Progenitor cell of endocrine pancreas (in vitro differentiated cells): ENCODE measurements around the gene UNC119. TPM values are rescaled to one million over a fixed set of nuclear protein-coding genes. Genes with fewer than 3 reads are reported as not detected.

Experiments
- DNase-seq: peaks from one replicate; pipeline ENCODE4 v3.0.0; 2021; ENCODE audit warnings: low spot score; ENCODE audit not compliant: unreplicated experiment
- H3K27ac Mint-ChIP-seq: 2 replicates; pipeline ENCODE4 v1.8.0; 2021; ENCODE audit warnings: mild to moderate bottlenecking, moderate library complexity, mixed read lengths
- H3K27me3 Mint-ChIP-seq: 2 replicates; pipeline ENCODE4 v1.8.0; 2021; ENCODE audit warnings: mixed read lengths
- H3K36me3 Mint-ChIP-seq: 2 replicates; pipeline ENCODE4 v1.8.0; 2022; ENCODE audit warnings: mixed read lengths; ENCODE audit not compliant: insufficient read depth
- H3K4me1 Mint-ChIP-seq: 2 replicates; pipeline ENCODE4 v1.8.0; 2021; ENCODE audit warnings: low read depth, mixed read lengths
- H3K4me3 Mint-ChIP-seq: 2 replicates; pipeline ENCODE4 v1.8.0; 2021; ENCODE audit warnings: low read depth, mild to moderate bottlenecking, moderate library complexity, mixed read lengths
- H3K9me3 Mint-ChIP-seq: 2 replicates; pipeline ENCODE4 v1.8.0; 2021; ENCODE audit warnings: low read depth, mixed read lengths
- total RNA-seq: library from RNA; stranded (reverse); gene quantifications from 2 replicates; pipeline ENCODE4 v1.2.1, GENCODE V29; 2021
- TF ChIP-seq, protein P1 (sequence below): fragments of 200-600 bp; sonication (generic); IDR thresholded peaks from one replicate; pipeline ENCODE4 v1.5.0; 2021; ENCODE audit warnings: antibody characterized with exemption, mild to moderate bottlenecking; ENCODE audit not compliant: unreplicated experiment

The UNC119 gene
- total RNA-seq, 1 donor from 2014 or later = 46.7 TPM

DNA sequence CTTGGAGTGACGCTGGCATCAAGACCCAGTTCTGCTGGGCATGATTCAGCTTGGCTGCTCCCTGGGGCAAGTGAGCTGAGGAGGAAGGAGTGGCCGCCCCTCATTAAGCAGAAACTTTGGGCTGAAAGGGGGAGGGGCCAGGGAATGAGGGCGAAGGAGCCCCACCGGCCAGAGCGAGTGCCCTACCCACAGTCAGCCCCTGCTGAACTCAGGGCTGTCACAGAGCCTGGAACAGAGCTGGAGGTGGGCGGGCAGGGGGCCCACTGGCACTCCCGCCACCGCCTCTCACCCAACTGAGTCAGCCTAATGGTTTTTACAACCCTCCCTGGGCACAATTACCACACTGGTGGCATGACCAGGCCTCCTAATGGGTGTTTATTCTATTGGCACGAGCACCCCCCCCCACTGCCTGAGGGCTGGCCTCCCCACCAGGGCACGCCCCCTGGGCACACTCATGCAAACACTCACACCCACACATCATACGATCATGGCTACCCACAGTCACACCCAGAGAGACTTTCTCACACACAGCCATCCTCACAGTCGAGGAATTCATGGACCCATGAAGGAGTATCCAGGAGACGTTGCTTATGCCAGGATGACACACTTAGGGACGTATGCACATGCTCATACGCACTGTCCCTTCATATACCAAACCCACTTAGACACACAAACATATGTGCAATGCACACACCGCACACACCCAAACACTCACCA lies 19.2 kb downstream of the UNC119 start:
- Mint-ChIP-seq H3K36me3 (no peaks in the 10 kb centered on the region), H3K27ac (no peak overlapping the region), H3K4me3 (no peak overlapping the region), H3K9me3 (no peaks in the 10 kb centered on the region), H3K4me1 (no peaks in the 10 kb centered on the region), H3K27me3 (peaks cover 15% of the 10 kb centered on the region)
- DNase-seq = no peak
- TF ChIP-seq, protein P1, sequence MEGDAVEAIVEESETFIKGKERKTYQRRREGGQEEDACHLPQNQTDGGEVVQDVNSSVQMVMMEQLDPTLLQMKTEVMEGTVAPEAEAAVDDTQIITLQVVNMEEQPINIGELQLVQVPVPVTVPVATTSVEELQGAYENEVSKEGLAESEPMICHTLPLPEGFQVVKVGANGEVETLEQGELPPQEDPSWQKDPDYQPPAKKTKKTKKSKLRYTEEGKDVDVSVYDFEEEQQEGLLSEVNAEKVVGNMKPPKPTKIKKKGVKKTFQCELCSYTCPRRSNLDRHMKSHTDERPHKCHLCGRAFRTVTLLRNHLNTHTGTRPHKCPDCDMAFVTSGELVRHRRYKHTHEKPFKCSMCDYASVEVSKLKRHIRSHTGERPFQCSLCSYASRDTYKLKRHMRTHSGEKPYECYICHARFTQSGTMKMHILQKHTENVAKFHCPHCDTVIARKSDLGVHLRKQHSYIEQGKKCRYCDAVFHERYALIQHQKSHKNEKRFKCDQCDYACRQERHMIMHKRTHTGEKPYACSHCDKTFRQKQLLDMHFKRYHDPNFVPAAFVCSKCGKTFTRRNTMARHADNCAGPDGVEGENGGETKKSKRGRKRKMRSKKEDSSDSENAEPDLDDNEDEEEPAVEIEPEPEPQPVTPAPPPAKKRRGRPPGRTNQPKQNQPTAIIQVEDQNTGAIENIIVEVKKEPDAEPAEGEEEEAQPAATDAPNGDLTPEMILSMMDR = no peak

DNA sequence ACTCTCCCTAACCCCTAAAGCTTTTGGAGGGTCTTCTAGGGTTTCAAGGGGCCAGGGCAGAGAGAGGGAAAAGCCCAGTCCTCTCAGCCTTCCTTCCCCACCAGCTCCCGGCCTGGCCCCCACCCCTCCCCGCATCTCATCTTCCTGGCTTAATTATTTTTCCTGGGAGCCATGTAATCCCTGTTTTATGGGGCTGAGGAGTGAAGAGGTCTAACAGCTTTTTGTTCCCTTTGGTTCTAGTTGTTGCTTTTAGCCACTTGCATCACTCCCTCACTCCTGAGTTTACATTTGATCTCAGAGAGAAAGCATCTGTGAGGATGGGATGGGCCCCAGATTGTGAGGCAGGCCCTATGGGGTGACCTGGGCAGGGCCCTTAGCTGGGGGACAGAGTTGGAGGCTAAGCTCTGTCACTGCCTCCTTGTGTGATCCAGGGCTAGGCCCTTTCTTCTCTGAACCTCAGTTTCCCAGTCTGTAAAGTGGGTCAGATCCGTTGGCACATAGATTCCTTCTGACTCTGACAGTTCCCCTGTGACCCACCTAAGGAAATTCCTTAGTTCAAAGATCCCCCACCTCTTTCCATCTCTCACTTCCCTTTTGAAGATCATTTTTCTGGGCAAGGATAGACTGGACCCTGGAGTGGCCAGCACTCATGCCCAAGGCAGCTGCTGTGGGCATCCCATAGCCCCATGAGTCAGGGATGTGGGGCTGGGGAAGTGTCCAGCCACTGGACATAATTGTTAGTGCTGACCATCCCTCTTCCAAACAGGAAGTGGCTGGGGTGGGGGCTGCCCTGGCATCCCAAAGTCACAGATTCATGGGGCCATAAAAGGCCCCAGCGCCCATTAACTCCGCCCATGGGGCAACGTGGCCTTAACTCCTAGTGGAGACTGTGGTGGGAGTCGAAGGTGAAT lies 20.1 kb downstream of the UNC119 start:
- H3K4me3 Mint-ChIP-seq = no peak overlapping the region
- no peaks in the 10 kb centered on the region for H3K9me3 Mint-ChIP-seq
- no peaks in the 10 kb centered on the region for H3K4me1 Mint-ChIP-seq
- H3K27me3 Mint-ChIP-seq = peaks cover 6% of the 10 kb centered on the region
- DNase-seq = no peak
- TF ChIP-seq, protein P1 = no peak
- no peaks in the 10 kb centered on the region for H3K36me3 Mint-ChIP-seq
- H3K27ac Mint-ChIP-seq = no peak overlapping the region

DNA sequence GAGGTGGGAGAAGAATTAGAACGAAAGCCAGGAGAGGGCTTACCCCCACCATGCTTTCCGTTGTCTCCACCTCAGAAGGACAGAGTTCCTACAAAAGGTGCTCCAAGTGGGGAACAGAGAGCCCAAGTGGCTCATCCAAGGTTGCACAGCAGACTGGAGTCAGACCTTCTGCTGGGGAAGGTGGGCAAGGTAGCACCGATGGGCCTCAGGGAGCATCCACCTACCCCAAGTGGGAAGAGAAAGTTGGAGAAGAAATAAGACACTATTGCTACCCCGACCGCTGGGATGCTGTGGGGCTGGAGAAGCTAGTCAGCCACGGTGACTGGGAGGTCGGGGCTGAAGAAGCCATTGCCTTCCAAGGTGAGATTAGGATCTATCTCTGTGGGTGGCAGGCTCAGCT lies 21.5 kb downstream of the UNC119 start:
- peaks cover 6% of the 10 kb centered on the region for H3K27me3 Mint-ChIP-seq
- no peak for DNase-seq
- TF ChIP-seq, protein P1 = no peak
- H3K4me1 Mint-ChIP-seq = no peaks in the 10 kb centered on the region
- no peak overlapping the region for H3K4me3 Mint-ChIP-seq
- H3K27ac Mint-ChIP-seq = no peak overlapping the region
- H3K9me3 Mint-ChIP-seq = no peaks in the 10 kb centered on the region
- H3K36me3 Mint-ChIP-seq = no peaks in the 10 kb centered on the region

DNA sequence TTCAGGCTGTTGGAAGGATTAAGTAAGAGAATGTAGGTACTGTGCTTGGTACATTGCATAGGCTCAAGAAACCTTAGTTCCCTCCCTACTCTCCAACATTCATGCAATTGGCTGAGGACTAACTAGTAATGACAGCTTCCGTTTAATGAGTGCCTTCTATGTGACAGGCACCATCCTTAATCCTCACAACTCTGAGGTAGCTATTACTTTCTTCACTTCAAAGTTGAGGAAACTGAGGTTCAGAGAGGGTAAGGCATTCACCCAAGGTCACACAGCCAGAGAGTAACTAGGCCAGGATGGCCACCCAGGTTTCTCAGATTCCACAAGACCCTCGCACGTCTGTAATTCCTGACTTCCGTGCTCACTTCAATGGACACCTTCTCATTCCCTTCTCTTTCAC lies 22.2 kb downstream of the UNC119 start:
- H3K4me1 Mint-ChIP-seq = peaks cover 6% of the 10 kb centered on the region
- no peak overlapping the region for H3K4me3 Mint-ChIP-seq
- no peak for DNase-seq
- no peaks in the 10 kb centered on the region for H3K9me3 Mint-ChIP-seq
- H3K27me3 Mint-ChIP-seq = peaks cover 6% of the 10 kb centered on the region
- TF ChIP-seq, protein P1 = no peak
- no peak overlapping the region for H3K27ac Mint-ChIP-seq
- no peaks in the 10 kb centered on the region for H3K36me3 Mint-ChIP-seq

DNA sequence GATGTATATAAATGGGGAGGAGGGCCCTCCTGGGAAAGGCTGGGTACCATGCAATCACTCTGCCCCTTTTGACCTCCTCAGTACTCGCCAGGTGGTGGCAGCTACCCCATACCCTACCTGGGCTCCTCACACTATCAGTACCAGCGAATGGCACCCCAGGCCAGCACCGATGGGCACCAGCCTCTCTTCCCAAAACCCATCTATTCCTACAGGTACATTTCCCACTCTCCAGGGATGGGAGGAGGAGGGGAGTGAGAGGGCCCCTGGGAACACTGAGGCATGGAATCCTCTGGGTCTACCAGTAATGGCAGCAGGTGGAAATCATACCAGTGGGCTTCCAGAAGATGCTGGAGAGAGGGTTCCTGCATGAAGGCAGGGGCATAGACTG lies 23.4 kb downstream of the UNC119 start:
- no peaks in the 10 kb centered on the region for H3K36me3 Mint-ChIP-seq
- no peak overlapping the region for H3K4me3 Mint-ChIP-seq
- no peaks in the 10 kb centered on the region for H3K9me3 Mint-ChIP-seq
- peaks cover 4% of the 10 kb centered on the region for H3K27me3 Mint-ChIP-seq
- no peak overlapping the region for H3K27ac Mint-ChIP-seq
- no peak for DNase-seq
- peaks cover 13% of the 10 kb centered on the region for H3K4me1 Mint-ChIP-seq
- TF ChIP-seq, protein P1 = no peak
